AG20443 (cell line): ENCODE results near the gene FSD2.
"Not testable (repeated sequence)": the region's sequence is repeated elsewhere in the genome, so short reads cannot be mapped to it uniquely, and the experiment has no call there.

Experiments
- DNase-seq: peaks from one replicate; pipeline ENCODE4 v3.0.0; 2012; ENCODE audit warnings: low spot score, mixed read lengths

The FSD2 gene

GRCh38 chr15:82731527-82731926 lies 74.3 kb downstream of the FSD2 start:
- DNase-seq, result no peak

GRCh38 chr15:82730022-82730530 lies 75.8 kb downstream of the FSD2 start:
- no peak for DNase-seq

GRCh38 chr15:82726816-82727215 lies 79.1 kb downstream of the FSD2 start:
- DNase-seq, result no peak

- DNase-seq, result no peak
Measured at GRCh38 chr15:82715003-82715402, 90.9 kb downstream of the FSD2 start.

- no peak for DNase-seq
Measured at GRCh38 chr15:82714016-82714415, 91.9 kb downstream of the FSD2 start.

- DNase-seq, result no peak
Measured at GRCh38 chr15:82712036-82712435, 93.8 kb downstream of the FSD2 start.

- DNase-seq, result no peak
Measured at GRCh38 chr15:82710926-82711490, 94.9 kb downstream of the FSD2 start.

- DNase-seq, result no peak
Measured at GRCh38 chr15:82710208-82710555, 95.7 kb downstream of the FSD2 start.

GRCh38 chr15:82709421-82710207 lies 96.3 kb downstream of the FSD2 start, which contains the start of gene AP3B2:
AP3B2 (minus strand) TSS chr15:82709875; CDS start chr15:82709706, 169 bp downstream.
- DNase-seq, result peak; percentile 96

- DNase-seq, result no peak
Measured at GRCh38 chr15:82709081-82709420, 96.8 kb downstream of the FSD2 start.

GRCh38 chr15:82705856-82706255 lies 100.0 kb downstream of the FSD2 start:
- DNase-seq, result not testable (repeated sequence)
